HL-60 (cell line): ENCODE measurements around the gene SLC7A1.

Experiments
- DNase-seq, 2 experiments: peaks; one replicate each; pipeline ENCODE4 v3.0.0-alpha.2; 2010 to 2020; ENCODE audit warnings: low read depth in 1 of 2, low spot score in 1 of 2
- H3K27ac ChIP-seq: fragments of 250-450 bp; sonication (Bioruptor Pico); replicated peaks from 2 replicates; pipeline ENCODE4 v1.5.1; 2020; ENCODE audit warnings: mild to moderate bottlenecking, moderate library complexity
- H3K27me3 ChIP-seq: fragments of 250-450 bp; sonication (Bioruptor Pico); 2 replicates; pipeline ENCODE4 v1.5.1; 2021; ENCODE audit warnings: mild to moderate bottlenecking, moderate library complexity; ENCODE audit not compliant: insufficient read depth, poor library complexity, severe bottlenecking
- H3K4me3 ChIP-seq: replicated peaks from 2 replicates; pipeline ENCODE4 v1.5.1; 2011; ENCODE audit warnings: mild to moderate bottlenecking, control low read depth, low read length; ENCODE audit not compliant: insufficient read depth
- CTCF ChIP-seq: IDR thresholded peaks from one replicate; pipeline ENCODE4 v1.5.1; 2011; ENCODE audit warnings: low read length, control low read depth, inconsistent platforms; ENCODE audit not compliant: insufficient read depth
- GABPA ChIP-seq: IDR thresholded peaks from 2 replicates; pipeline ENCODE4 v1.6.1; 2012; ENCODE audit warnings: low read depth
- POLR2AphosphoS5 ChIP-seq: IDR thresholded peaks from 2 replicates; pipeline ENCODE4 v1.6.1; 2012; ENCODE audit warnings: low read depth
- REST ChIP-seq: IDR thresholded peaks from 2 replicates; pipeline ENCODE4 v1.6.1; 2012; ENCODE audit warnings: low read depth; ENCODE audit not compliant: insufficient replicate concordance
- SPI1 ChIP-seq: IDR thresholded peaks from 2 replicates; pipeline ENCODE4 v1.6.1; 2012; ENCODE audit warnings: low read depth, mild to moderate bottlenecking, borderline replicate concordance

SLC7A1 gene

GRCh38 chr13:29548722-29549121 lies 46.8 kb downstream of the SLC7A1 start:
- Histone ChIP-seq H3K4me3 (no peak overlapping the region), H3K27me3 (no peaks in the 10 kb centered on the region), H3K27ac (no peak overlapping the region)
- no peak for DNase-seq
- no peak for TF ChIP-seq REST
- no peak for TF ChIP-seq GABPA
- TF ChIP-seq SPI1 = no peak
- TF ChIP-seq CTCF = no peak
- no peak for TF ChIP-seq POLR2AphosphoS5

- TF ChIP-seq REST (no peak), GABPA (no peak), CTCF (no peak), SPI1 (no peak), POLR2AphosphoS5 (no peak)
- DNase-seq = no peak
- Histone ChIP-seq H3K27ac (no peak overlapping the region), H3K27me3 (no peaks in the 10 kb centered on the region), H3K4me3 (no peak overlapping the region)
Observed at GRCh38 chr13:29547153-29547552, 48.3 kb downstream of the SLC7A1 start.

- DNase-seq = no peak
- no peak for TF ChIP-seq CTCF
- no peak for TF ChIP-seq SPI1
- no peak for TF ChIP-seq REST
- H3K27ac ChIP-seq = no peak overlapping the region
- no peaks in the 10 kb centered on the region for H3K27me3 ChIP-seq
- H3K4me3 ChIP-seq = no peak overlapping the region
Observed at GRCh38 chr13:29546662-29547061, 48.8 kb downstream of the SLC7A1 start.
